ENCODE results near the gene FANCG. TPM values are rescaled to one million over a fixed set of nuclear protein-coding genes. Genes with fewer than 3 reads are reported as not detected.

Gene FANCG
- total RNA-seq, 1 donor from 2014 or later = 68.7 TPM

- Mint-ChIP-seq H3K27ac (no peak overlapping the region), H3K27me3 (no peaks in the 10 kb centered on the region), H3K4me1 (ENCODE audit: low read depth) (peaks cover 20% of the 10 kb centered on the region), H3K4me3 (ENCODE audit: low read depth) (no peak overlapping the region), H3K36me3 (ENCODE audit: insufficient read depth) (peaks cover 11% of the 10 kb centered on the region), H3K9me3 (ENCODE audit: low read depth) (no peaks in the 10 kb centered on the region)
- TF ChIP-seq CTCF (IDR thresholded peaks at IDR 0.05; ENCODE audit: unreplicated experiment) = no peak
- DNase-seq (ENCODE audit: low spot score, unreplicated experiment) = no peak
Measured at GRCh38 chr9:35105571-35106342, 26.0 kb upstream of the FANCG start.

GRCh38 chr9:35105126-35105525 lies 25.4 kb upstream of the FANCG start:
- Mint-ChIP-seq H3K9me3 (ENCODE audit: low read depth) (no peaks in the 10 kb centered on the region), H3K27me3 (no peaks in the 10 kb centered on the region), H3K27ac (no peak overlapping the region), H3K4me1 (ENCODE audit: low read depth) (peaks cover 15% of the 10 kb centered on the region), H3K36me3 (ENCODE audit: insufficient read depth) (peaks cover 16% of the 10 kb centered on the region), H3K4me3 (ENCODE audit: low read depth) (no peak overlapping the region)
- no peak for TF ChIP-seq CTCF (IDR thresholded peaks at IDR 0.05; ENCODE audit: unreplicated experiment)
- no peak for DNase-seq (ENCODE audit: low spot score, unreplicated experiment)

DNA sequence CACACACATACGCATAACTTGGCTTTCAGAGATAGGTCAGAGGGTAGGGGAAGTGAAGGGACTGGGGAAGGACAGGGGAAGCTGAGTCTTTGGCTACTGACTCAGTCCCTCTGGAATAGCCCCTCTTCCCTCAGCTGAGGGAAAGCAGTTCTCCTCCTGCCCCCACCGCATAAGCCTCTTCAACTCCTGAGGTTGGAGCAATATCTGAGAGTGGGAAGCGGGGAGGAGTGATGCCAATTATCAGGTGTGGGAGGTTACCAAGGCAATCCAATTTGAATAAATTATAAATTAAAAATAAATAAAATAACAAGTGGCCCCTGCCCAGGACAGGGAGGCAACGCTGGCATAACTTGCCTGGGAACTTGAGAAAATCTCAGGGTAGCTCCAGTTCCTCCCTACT lies 24.8 kb upstream of the FANCG start:
- Mint-ChIP-seq H3K27me3 (no peaks in the 10 kb centered on the region), H3K4me1 (ENCODE audit: low read depth) (peaks cover 12% of the 10 kb centered on the region), H3K27ac (no peak overlapping the region), H3K36me3 (ENCODE audit: insufficient read depth) (peaks cover 17% of the 10 kb centered on the region), H3K4me3 (ENCODE audit: low read depth) (no peak overlapping the region), H3K9me3 (ENCODE audit: low read depth) (no peaks in the 10 kb centered on the region)
- no peak for TF ChIP-seq CTCF (IDR thresholded peaks at IDR 0.05; ENCODE audit: unreplicated experiment)
- DNase-seq (ENCODE audit: low spot score, unreplicated experiment) = no peak

GRCh38 chr9:35103660-35104191 lies 24.0 kb upstream of the FANCG start:
- Mint-ChIP-seq H3K4me1 (ENCODE audit: low read depth) (peaks cover 11% of the 10 kb centered on the region), H3K27ac (peak overlapping the region; percentile 96), H3K9me3 (ENCODE audit: low read depth) (no peaks in the 10 kb centered on the region), H3K27me3 (no peaks in the 10 kb centered on the region), H3K36me3 (ENCODE audit: insufficient read depth) (peaks cover 19% of the 10 kb centered on the region), H3K4me3 (ENCODE audit: low read depth) (peak overlapping the region; percentile 92)
- DNase-seq (ENCODE audit: low spot score, unreplicated experiment) = no peak
- no peak for TF ChIP-seq CTCF (IDR thresholded peaks at IDR 0.05; ENCODE audit: unreplicated experiment)

DNA sequence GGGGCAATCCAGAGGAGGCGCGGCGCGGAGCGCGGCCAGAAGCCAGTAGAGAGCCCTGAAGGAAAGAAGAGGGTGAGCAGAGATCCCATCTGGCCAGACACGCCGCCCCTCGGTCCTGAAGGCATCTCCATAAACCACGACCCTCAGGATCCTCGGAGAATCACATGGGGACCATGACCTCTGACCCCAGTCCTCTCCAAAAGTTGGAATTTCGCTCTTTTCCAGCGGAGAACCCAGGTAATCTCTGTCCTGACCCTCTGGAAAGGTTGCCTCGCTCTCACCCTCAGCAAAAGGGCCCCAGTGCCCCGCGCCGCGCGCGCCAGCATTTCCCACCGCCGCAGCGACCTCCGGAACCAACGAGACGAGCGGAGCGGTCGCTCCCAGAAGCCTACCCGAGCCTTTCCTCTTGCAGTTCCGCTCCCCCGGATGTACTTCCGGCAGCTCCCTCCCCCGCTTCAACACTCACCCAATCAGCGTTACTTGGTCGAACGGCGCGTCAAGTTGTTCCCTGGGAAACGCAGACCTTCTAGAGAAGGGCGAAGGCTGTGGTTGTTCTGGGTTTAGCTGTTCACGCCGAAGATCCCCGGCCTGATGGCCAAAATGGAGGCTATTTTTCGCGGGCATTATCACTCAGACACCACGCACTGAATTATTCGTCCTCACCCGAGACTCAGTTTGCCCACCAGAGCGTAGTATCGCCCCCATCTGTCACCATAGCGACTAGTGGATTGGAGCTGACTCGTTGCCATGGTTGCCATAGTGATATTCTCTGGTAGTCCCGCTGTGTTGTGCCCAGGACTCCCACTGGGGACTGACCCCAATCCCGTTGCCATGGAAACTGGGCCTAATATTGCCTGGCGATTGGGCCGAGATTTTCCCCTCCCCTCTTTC lies 23.3 kb upstream of the FANCG start, which contains the start of gene STOML2:
STOML2 (minus strand) TSS at position 363 of the 891 bp plus-strand sequence; CDS start at position 326, 37 bp downstream.
- Mint-ChIP-seq H3K36me3 (ENCODE audit: insufficient read depth) (peaks cover 19% of the 10 kb centered on the region), H3K9me3 (ENCODE audit: low read depth) (no peaks in the 10 kb centered on the region), H3K27ac (peak within 1 kb of the TSS; percentile 96), H3K27me3 (no peaks in the 10 kb centered on the region), H3K4me3 (ENCODE audit: low read depth) (peak within 1 kb of the TSS; percentile 92), H3K4me1 (ENCODE audit: low read depth) (peaks cover 11% of the 10 kb centered on the region)
- no peak for TF ChIP-seq CTCF (IDR thresholded peaks at IDR 0.05; ENCODE audit: unreplicated experiment)
- peak; percentile 79 for DNase-seq (ENCODE audit: low spot score, unreplicated experiment)

All from progenitor cell of endocrine pancreas (in vitro differentiated cells).